Peyer's patch (tissue), 4 donors: ENCODE results near the gene ZNF350.

Source experiments
- POLR2A ChIP-seq, 2 donors: fragments of 450-650 bp; IDR thresholded peaks; one replicate each; pipeline ENCODE4 v1.5.1; 2017; ENCODE audit warnings: antibody characterized with exemption in 2 of 2, mild to moderate bottlenecking in 2 of 2, moderate library complexity in 2 of 2
- TF ChIP-seq, protein P1 (sequence below), 6 experiments: fragments of 450-650 bp in 4 of 6; fragments of 200-600 bp in 2 of 6; sonication (generic) in 1 of 6; IDR thresholded peaks; one replicate each; pipeline ENCODE4 v1.5.1; 2017 to 2019; ENCODE audit warnings: antibody characterized with exemption in 6 of 6, mild to moderate bottlenecking in 3 of 6, moderate library complexity in 1 of 6

DNA sequence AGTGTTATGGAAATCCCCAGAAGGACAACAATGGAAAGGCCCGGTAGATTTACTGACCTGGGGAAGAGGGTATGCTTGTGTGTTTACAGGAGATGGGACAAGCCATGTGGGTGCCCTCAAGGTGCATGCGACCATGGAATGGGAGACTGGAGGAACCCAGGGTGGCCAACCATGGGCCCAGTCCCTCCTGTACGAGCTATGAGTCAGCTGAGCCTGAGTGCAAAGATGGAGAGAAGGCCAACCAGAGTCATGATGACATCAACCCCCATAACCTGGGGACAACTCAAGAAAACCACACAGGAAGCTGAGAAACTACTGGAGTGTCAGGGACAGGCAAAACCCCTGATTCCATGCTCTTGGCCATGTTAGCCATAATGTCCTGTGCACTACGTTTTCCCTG lies 7.8 kb downstream of the ZNF350 start:
- TF ChIP-seq, protein P1, sequence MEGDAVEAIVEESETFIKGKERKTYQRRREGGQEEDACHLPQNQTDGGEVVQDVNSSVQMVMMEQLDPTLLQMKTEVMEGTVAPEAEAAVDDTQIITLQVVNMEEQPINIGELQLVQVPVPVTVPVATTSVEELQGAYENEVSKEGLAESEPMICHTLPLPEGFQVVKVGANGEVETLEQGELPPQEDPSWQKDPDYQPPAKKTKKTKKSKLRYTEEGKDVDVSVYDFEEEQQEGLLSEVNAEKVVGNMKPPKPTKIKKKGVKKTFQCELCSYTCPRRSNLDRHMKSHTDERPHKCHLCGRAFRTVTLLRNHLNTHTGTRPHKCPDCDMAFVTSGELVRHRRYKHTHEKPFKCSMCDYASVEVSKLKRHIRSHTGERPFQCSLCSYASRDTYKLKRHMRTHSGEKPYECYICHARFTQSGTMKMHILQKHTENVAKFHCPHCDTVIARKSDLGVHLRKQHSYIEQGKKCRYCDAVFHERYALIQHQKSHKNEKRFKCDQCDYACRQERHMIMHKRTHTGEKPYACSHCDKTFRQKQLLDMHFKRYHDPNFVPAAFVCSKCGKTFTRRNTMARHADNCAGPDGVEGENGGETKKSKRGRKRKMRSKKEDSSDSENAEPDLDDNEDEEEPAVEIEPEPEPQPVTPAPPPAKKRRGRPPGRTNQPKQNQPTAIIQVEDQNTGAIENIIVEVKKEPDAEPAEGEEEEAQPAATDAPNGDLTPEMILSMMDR (IDR thresholded peaks at IDR 0.05): no peak
- TF ChIP-seq POLR2A (IDR thresholded peaks at IDR 0.05): no peak
